Measurements from ENCODE around the gene TPCN1.

TPCN1 gene

GRCh38 chr12:113333877-113334785 lies 112.9 kb downstream of the TPCN1 start:
- DNase-seq (ENCODE audit: low read depth in 2 of 2): no peak

DNA sequence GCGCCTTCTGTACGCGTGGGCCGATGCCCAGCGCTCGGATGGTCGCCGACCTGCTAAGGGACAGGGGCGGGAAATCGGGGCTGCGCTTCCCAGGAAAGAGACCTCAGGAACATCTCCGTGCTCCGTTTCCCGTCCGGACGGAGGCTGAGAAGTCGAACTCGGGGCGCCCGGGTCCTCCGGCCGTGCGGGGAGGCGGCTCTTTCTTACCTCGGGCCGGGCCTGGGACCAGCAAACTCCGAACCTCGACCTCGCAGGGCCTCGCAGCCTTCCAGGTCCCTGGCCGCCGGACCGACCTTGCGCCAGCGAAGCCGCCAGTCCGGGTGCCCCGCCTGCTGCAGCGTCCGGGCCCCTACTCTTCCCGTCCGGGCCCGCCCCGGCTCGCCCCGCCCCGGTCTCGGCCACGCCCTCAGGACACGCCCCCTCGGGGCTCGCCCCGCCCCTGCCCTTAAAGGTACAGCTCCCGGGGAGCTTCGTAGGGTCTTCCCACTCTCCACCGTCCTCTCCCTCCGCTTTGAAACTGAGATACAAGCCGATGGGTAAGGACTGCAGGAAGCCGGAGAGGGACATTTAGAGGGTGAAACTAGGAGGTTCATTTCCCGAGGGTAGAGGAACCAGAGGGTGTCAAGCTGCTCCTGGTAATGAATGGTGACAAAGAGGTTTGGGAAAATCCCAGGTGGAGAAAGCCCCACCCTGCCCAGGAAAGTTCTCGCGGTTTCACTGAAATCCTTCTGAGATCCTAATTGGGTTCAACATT lies 113.7 kb downstream of the TPCN1 start, which contains the start of gene SLC8B1:
Gene SLC8B1, minus strand, starts transcription at position 324 of the 754 bp plus-strand sequence. CDS start 2,231 bp downstream, outside the sequence.
- DNase-seq (ENCODE audit: low read depth in 2 of 2): peak; percentile 75 to 93

- DNase-seq (ENCODE audit: low read depth in 2 of 2): no peak
These were observed 118.3 kb downstream of the TPCN1 start for GRCh38 chr12:113339540-113339939.

- no peak for DNase-seq (ENCODE audit: low read depth in 2 of 2)
These were observed 118.8 kb downstream of the TPCN1 start for GRCh38 chr12:113340061-113340460.

DNA sequence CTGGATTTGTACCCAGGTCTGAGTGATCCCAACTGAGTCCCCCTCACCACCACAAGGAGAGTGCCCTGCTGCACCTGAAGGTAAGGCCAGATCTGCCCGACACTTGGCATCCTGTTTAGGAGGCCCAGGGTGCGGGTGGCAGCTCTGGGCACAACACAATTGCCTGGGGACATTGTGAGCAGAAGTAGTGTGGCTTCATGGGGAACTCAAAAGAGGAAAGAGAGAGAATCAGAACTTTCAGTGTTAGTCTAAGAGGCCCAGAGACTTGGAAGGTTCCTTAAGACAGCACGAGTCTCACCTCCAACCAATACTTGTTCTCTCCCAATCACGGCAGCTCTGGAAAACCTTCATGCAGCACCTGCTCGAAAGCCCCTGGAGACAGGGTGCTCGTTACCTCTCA lies 120.3 kb downstream of the TPCN1 start:
- DNase-seq (ENCODE audit: low read depth in 2 of 2): no peak

- no peak for DNase-seq (ENCODE audit: low read depth in 2 of 2)
These were observed 124.1 kb downstream of the TPCN1 start for GRCh38 chr12:113345318-113345717.

DNA sequence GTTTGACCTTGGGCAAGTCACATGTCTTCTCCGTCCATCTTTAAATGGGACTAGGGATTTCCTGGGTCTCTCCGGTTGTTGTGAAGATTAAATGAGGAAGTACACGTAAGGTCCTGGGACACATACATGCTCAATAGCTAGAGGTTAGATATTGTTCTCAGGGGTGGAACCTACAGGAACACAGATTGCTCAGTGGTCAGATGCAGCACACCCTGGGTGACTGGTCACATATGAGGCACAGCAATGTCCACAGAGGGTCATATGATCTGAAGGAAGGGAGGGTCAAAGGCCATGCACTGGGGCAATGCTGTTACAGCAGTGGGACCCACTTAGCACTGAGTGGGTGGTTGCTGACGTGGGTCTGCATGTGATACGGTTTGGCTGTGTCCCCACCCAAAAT lies 125.1 kb downstream of the TPCN1 start:
- no peak for DNase-seq (ENCODE audit: low read depth in 2 of 2)

- no peak for DNase-seq (ENCODE audit: low read depth in 2 of 2)
These were observed 125.8 kb downstream of the TPCN1 start for GRCh38 chr12:113347107-113347506.

GRCh38 chr12:113347892-113348291 lies 126.6 kb downstream of the TPCN1 start:
- DNase-seq (ENCODE audit: low read depth in 2 of 2): no peak

All from stimulated activated CD4-positive, alpha-beta T cell treated with anti-CD3 and anti-CD28 coated beads, Interleukin-1b, Interleukin-23, amount 100 ng/mL, for 1 hour (primary cell).